Measurements from ENCODE around the gene TUBB4B. TPM values are rescaled to one million over a fixed set of nuclear protein-coding genes. Genes with fewer than 3 reads are reported as not detected.

Gene TUBB4B
- total RNA-seq, 1 donor from 2014 or later: 192 TPM

- TF ChIP-seq CTCF (IDR thresholded peaks at IDR 0.05; ENCODE audit: partially characterized antibody, unreplicated experiment): no peak
- Mint-ChIP-seq H3K36me3 (ENCODE audit: unreplicated experiment) (peaks cover 12% of the 10 kb centered on the region), H3K9me3 (ENCODE audit: unreplicated experiment) (peaks cover 16% of the 10 kb centered on the region), H3K27ac (ENCODE audit: unreplicated experiment) (peak overlapping the region; percentile 26), H3K27me3 (ENCODE audit: unreplicated experiment) (peaks cover 7% of the 10 kb centered on the region), H3K4me1 (ENCODE audit: low read depth, unreplicated experiment) (peaks cover 4% of the 10 kb centered on the region), H3K4me3 (ENCODE audit: unreplicated experiment) (no peak overlapping the region)
- DNase-seq: no peak
Measured at GRCh38 chr9:137286975-137287383, 45.9 kb downstream of the TUBB4B start.

GRCh38 chr9:137293094-137293481 lies 52.0 kb downstream of the TUBB4B start:
- no peak for TF ChIP-seq CTCF (IDR thresholded peaks at IDR 0.05; ENCODE audit: partially characterized antibody, unreplicated experiment)
- no peak overlapping the region for H3K27ac Mint-ChIP-seq (ENCODE audit: unreplicated experiment)
- no peak for DNase-seq
- H3K36me3 Mint-ChIP-seq (ENCODE audit: unreplicated experiment): no peaks in the 10 kb centered on the region
- H3K27me3 Mint-ChIP-seq (ENCODE audit: unreplicated experiment): peaks cover 2% of the 10 kb centered on the region
- H3K4me1 Mint-ChIP-seq (ENCODE audit: low read depth, unreplicated experiment): peaks cover 2% of the 10 kb centered on the region
- no peak overlapping the region for H3K4me3 Mint-ChIP-seq (ENCODE audit: unreplicated experiment)
- H3K9me3 Mint-ChIP-seq (ENCODE audit: unreplicated experiment): peaks cover 4% of the 10 kb centered on the region

Other genes with a start within 250 kb of the TUBB4B start
- 50.7 TPM for gene PAXX, start 248.9 kb upstream of the TUBB4B start, total RNA-seq (ENCODE audit: unreplicated experiment)
- not detected for gene CLIC3, start 244.7 kb upstream of the TUBB4B start, total RNA-seq (ENCODE audit: unreplicated experiment)
- gene ABCA2, start 213.1 kb upstream of the TUBB4B start, total RNA-seq (ENCODE audit: unreplicated experiment): 70.7 TPM
- gene FUT7, start 209.2 kb upstream of the TUBB4B start, total RNA-seq (ENCODE audit: unreplicated experiment): 0.20 TPM
- gene NPDC1, start 195.1 kb upstream of the TUBB4B start, total RNA-seq (ENCODE audit: unreplicated experiment): 260 TPM
- 0.69 TPM for gene ENTPD2, start 187.2 kb upstream of the TUBB4B start, total RNA-seq (ENCODE audit: unreplicated experiment)
- gene SAPCD2, start 170.7 kb upstream of the TUBB4B start, total RNA-seq (ENCODE audit: unreplicated experiment): 13.5 TPM
- gene UAP1L1, start 163.8 kb upstream of the TUBB4B start, total RNA-seq (ENCODE audit: unreplicated experiment): 5.1 TPM
- 59.8 TPM for gene MAN1B1, start 154.3 kb upstream of the TUBB4B start, total RNA-seq (ENCODE audit: unreplicated experiment)
- 30.8 TPM for gene DPP7, start 126.6 kb upstream of the TUBB4B start, total RNA-seq (ENCODE audit: unreplicated experiment)
- 5.5 TPM for gene GRIN1, start 102.1 kb upstream of the TUBB4B start, total RNA-seq (ENCODE audit: unreplicated experiment)
- gene LRRC26, start 71.2 kb upstream of the TUBB4B start, total RNA-seq (ENCODE audit: unreplicated experiment): 0.98 TPM
- not detected for gene TMEM210, start 69.2 kb upstream of the TUBB4B start, total RNA-seq (ENCODE audit: unreplicated experiment)
- 72.9 TPM for gene ANAPC2, start 52.7 kb upstream of the TUBB4B start, total RNA-seq (ENCODE audit: unreplicated experiment)
- 37.3 TPM for gene SSNA1, start 52.6 kb upstream of the TUBB4B start, total RNA-seq (ENCODE audit: unreplicated experiment)
- gene TPRN, start 40.5 kb upstream of the TUBB4B start, total RNA-seq (ENCODE audit: unreplicated experiment): 9.6 TPM
- gene TMEM203, start 35.6 kb upstream of the TUBB4B start, total RNA-seq (ENCODE audit: unreplicated experiment): 36.5 TPM
- 31.6 TPM for gene NDOR1, start 35.6 kb upstream of the TUBB4B start, total RNA-seq (ENCODE audit: unreplicated experiment)
- 24.8 TPM for gene RNF208, start 19.0 kb upstream of the TUBB4B start, total RNA-seq (ENCODE audit: unreplicated experiment)
- 2.1 TPM for gene CYSRT1, start 16.1 kb upstream of the TUBB4B start, total RNA-seq (ENCODE audit: unreplicated experiment)
- gene RNF224, start 13.8 kb upstream of the TUBB4B start, total RNA-seq (ENCODE audit: unreplicated experiment): 0.39 TPM
- gene SLC34A3, start 10.4 kb upstream of the TUBB4B start, total RNA-seq (ENCODE audit: unreplicated experiment): not detected
- gene STPG3, start 10.0 kb downstream of the TUBB4B start, total RNA-seq (ENCODE audit: unreplicated experiment): not detected
- 48.5 TPM for gene NELFB, start 14.0 kb downstream of the TUBB4B start, total RNA-seq (ENCODE audit: unreplicated experiment)
- gene TOR4A, start 36.4 kb downstream of the TUBB4B start, total RNA-seq (ENCODE audit: unreplicated experiment): 1.5 TPM
- 15.2 TPM for gene NRARP, start 61.0 kb downstream of the TUBB4B start, total RNA-seq (ENCODE audit: unreplicated experiment)
- 24.5 TPM for gene EXD3, start 181.9 kb downstream of the TUBB4B start, total RNA-seq (ENCODE audit: unreplicated experiment)
- 2.6 TPM for gene NOXA1, start 182.1 kb downstream of the TUBB4B start, total RNA-seq (ENCODE audit: unreplicated experiment)
- gene ENTPD8, start 200.1 kb downstream of the TUBB4B start, total RNA-seq (ENCODE audit: unreplicated experiment): 1.0 TPM
- gene NSMF, start 218.0 kb downstream of the TUBB4B start, total RNA-seq (ENCODE audit: unreplicated experiment): 131 TPM

All from glutamatergic neuron (in vitro differentiated cells).